ENCODE measurements around the gene FBXL12. TPM values are rescaled to one million over a fixed set of nuclear protein-coding genes. Genes with fewer than 3 reads are reported as not detected.

The FBXL12 gene
- total RNA-seq, 1 experiment from 2014 or later: 21.9 TPM

GRCh38 chr19:9865732-9866501, 47.0 kb upstream of the FBXL12 start:
- no peaks in the 10 kb centered on the region for H3K9me3 ChIP-seq (ENCODE audit: control insufficient read depth in 1 of 2, insufficient read depth in 1 of 2, low read depth in 1 of 2, low read length in 2 of 2)
- TF ChIP-seq ATF3 (IDR thresholded peaks at IDR 0.05) (no peak), ZFX (IDR thresholded peaks at IDR 0.05) (no peak), YY1 (IDR thresholded peaks at IDR 0.05; ENCODE audit: extremely low read depth, insufficient replicate concordance, low read depth, low read length) (no peak), EZH2 (IDR thresholded peaks at IDR 0.05) (no peak), ZNF274 (IDR thresholded peaks at IDR 0.05; ENCODE audit: low read depth, low read length) (no peak), POLR2AphosphoS5 (IDR thresholded peaks at IDR 0.05; ENCODE audit: low read depth, low read length) (no peak), ZBTB33 (IDR thresholded peaks at IDR 0.05; ENCODE audit: extremely low read depth, insufficient replicate concordance, low read length) (no peak), JUND (IDR thresholded peaks at IDR 0.05) (no peak), CEBPB (IDR thresholded peaks at IDR 0.05; ENCODE audit: low read depth) (no peak)
- no peaks in the 10 kb centered on the region for H3K9me2 ChIP-seq (ENCODE audit: insufficient read depth)
- H3K4me2 ChIP-seq (ENCODE audit: low read length): no peak overlapping the region
- no peaks in the 10 kb centered on the region for H4K20me1 ChIP-seq (ENCODE audit: insufficient read depth)
- ChIA-PET CTCF (no interaction called here), RAD21 (ENCODE audit: low non-redundant PET in 1 of 2, low total read pairs in 2 of 2, uncharacterized antibody in 2 of 2, unreplicated experiment in 2 of 2) (no interaction called here), POLR2A (no interaction called here)
- H3K27me3 ChIP-seq (ENCODE audit: insufficient read depth, low read length): no peaks in the 10 kb centered on the region
- H3K4me1 ChIP-seq (ENCODE audit: control insufficient read depth in 1 of 2, insufficient read depth in 2 of 2, low read length in 2 of 2): no peaks in the 10 kb centered on the region
- no peak overlapping the region for H3K9ac ChIP-seq (ENCODE audit: low read length)
- no peak overlapping the region for H3K4me3 ChIP-seq (replicated peaks in 1 of 2; ENCODE audit: low read depth in 1 of 2, low read length in 2 of 2)
- H2AFZ ChIP-seq (ENCODE audit: low read depth, low read length, poor library complexity, severe bottlenecking): no peak overlapping the region
- DNase-seq (ENCODE audit: low read depth, low spot score) (no peak), ATAC-seq (no peak)
- no peak overlapping the region for H3K27ac ChIP-seq (ENCODE audit: low read depth, low read length)
- no peaks in the 10 kb centered on the region for H3K79me2 ChIP-seq (ENCODE audit: insufficient read depth, low read length)
- BruUV-seq (replicated peaks): no TSS peak
- H3K36me3 ChIP-seq (ENCODE audit: control insufficient read depth in 1 of 2, insufficient read depth in 2 of 2, low read length in 2 of 2): no peaks in the 10 kb centered on the region
- intact Hi-C loops (cut with micrococcal nuclease): no loop called here

Data from HCT116 (cell line).